RWPE2 (cell line): ENCODE measurements around the gene GBE1.
"Not testable (repeated sequence)": the region's sequence is repeated elsewhere in the genome, so short reads cannot be mapped to it uniquely, and the experiment has no call there.

ENCODE experiments used
- ATAC-seq: fragments of 200-7000 bp; cut with Tn5 transposase; 3 replicates; pipeline ENCODE4 v1.9.1; 2021; ENCODE audit warnings: low read depth
- DNase-seq: peaks from one replicate; pipeline ENCODE4 v3.0.0-alpha.2; 2020; ENCODE audit warnings: low spot score
- H3K27ac ChIP-seq: fragments of 450-650 bp; 2 replicates; pipeline ENCODE4 v1.5.1; 2017; ENCODE audit warnings: mild to moderate bottlenecking; ENCODE audit not compliant: poor library complexity, severe bottlenecking
- H3K27me3 ChIP-seq: fragments of 250-450 bp; sonication (Bioruptor Pico); 2 replicates; pipeline ENCODE4 v1.5.1; 2021; ENCODE audit warnings: mild to moderate bottlenecking, moderate library complexity; ENCODE audit not compliant: insufficient read depth, poor library complexity, severe bottlenecking
- H3K36me3 ChIP-seq: fragments of 250-450 bp; sonication (Bioruptor Pico); 2 replicates; pipeline ENCODE4 v1.5.1; 2020; ENCODE audit warnings: low read depth, mild to moderate bottlenecking, moderate library complexity
- H3K4me1 ChIP-seq: fragments of 250-450 bp; sonication (Bioruptor Pico); 2 replicates; pipeline ENCODE4 v1.5.1; 2021; ENCODE audit warnings: mild to moderate bottlenecking, moderate library complexity; ENCODE audit not compliant: insufficient read depth, poor library complexity, severe bottlenecking
- H3K4me3 ChIP-seq: fragments of 250-450 bp; sonication (Bioruptor Pico); 2 replicates; pipeline ENCODE4 v1.5.1; 2021; ENCODE audit warnings: mild to moderate bottlenecking, moderate library complexity; ENCODE audit not compliant: severe bottlenecking
- H3K9me3 ChIP-seq: fragments of 250-450 bp; sonication (Bioruptor Pico); 2 replicates; pipeline ENCODE4 v1.5.1; 2021; ENCODE audit warnings: mild to moderate bottlenecking, moderate library complexity; ENCODE audit not compliant: severe bottlenecking
- CTCF ChIP-seq: fragments of 450-650 bp; IDR thresholded peaks from one replicate; pipeline ENCODE4 v1.5.1; 2017; ENCODE audit warnings: mild to moderate bottlenecking, moderate library complexity; ENCODE audit not compliant: poor library complexity, severe bottlenecking

Gene GBE1

GRCh38 chr3:81758275-81758674, 3.2 kb downstream of the GBE1 start:
- no peaks in the 10 kb centered on the region for H3K9me3 ChIP-seq
- peaks cover 16% of the 10 kb centered on the region for H3K4me1 ChIP-seq
- DNase-seq (no peak), ATAC-seq (no peak)
- H3K27me3 ChIP-seq: no peaks in the 10 kb centered on the region
- peaks cover 51% of the 10 kb centered on the region for H3K36me3 ChIP-seq
- no peak overlapping the region for H3K27ac ChIP-seq
- no peak overlapping the region for H3K4me3 ChIP-seq
- no peak for TF ChIP-seq CTCF

DNA sequence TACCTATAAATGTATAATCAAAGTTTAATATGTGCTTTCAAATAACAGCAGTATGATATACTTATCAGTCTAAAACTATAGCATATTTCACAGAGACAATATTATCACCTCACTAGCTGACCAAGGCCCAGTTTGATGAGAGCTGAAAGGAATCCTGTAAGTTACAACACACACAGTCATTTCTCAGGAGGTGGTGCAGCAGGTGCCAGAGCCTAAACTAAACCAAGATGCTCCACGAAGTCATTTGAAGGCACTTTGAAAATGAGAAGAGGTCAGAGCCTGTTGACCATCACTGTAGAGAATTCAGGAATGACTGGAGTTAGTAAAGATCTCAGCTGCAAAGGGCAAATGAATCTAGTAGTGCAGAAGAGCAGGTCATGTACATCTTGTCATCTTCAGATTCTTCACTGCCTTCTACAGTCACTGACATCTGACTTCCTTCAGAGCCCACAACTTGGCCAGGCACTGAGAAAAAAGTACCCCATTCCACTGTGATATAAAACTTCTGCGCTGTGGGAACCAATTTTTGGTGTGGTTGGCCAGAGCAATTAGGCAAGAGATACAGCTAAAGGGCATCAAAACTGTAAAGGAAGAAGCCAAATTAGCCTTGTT, 7.9 kb downstream of the GBE1 start:
- DNase-seq: no peak
- no peak for ATAC-seq
- TF ChIP-seq CTCF: no peak
- Histone ChIP-seq H3K9me3 (no peaks in the 10 kb centered on the region), H3K27ac (no peak overlapping the region), H3K27me3 (no peaks in the 10 kb centered on the region), H3K4me3 (no peak overlapping the region), H3K4me1 (peaks cover 9% of the 10 kb centered on the region), H3K36me3 (peaks cover 43% of the 10 kb centered on the region)

DNA sequence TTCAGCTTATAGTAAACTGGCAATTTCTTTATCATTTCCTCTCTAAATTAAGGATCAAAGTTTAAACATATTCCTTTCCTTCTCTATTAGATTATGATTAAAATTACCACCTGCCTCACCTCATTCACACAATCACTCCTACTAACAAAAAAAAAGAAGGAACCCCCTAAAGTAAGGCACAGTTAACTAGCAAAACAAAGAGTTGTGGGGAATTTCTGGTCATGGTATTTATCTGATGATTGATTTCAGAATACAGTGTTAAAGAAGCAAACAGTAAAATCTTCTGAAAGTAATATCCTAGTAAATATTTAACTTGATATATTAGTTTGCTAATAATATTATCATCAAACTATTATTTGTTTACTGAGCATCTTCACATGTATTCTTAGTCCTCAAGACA, 8.8 kb downstream of the GBE1 start:
- Histone ChIP-seq H3K27me3 (no peaks in the 10 kb centered on the region), H3K27ac (no peak overlapping the region), H3K9me3 (no peaks in the 10 kb centered on the region), H3K4me1 (peaks cover 9% of the 10 kb centered on the region), H3K36me3 (peaks cover 34% of the 10 kb centered on the region), H3K4me3 (no peak overlapping the region)
- ATAC-seq: no peak
- no peak for TF ChIP-seq CTCF
- DNase-seq: no peak

DNA sequence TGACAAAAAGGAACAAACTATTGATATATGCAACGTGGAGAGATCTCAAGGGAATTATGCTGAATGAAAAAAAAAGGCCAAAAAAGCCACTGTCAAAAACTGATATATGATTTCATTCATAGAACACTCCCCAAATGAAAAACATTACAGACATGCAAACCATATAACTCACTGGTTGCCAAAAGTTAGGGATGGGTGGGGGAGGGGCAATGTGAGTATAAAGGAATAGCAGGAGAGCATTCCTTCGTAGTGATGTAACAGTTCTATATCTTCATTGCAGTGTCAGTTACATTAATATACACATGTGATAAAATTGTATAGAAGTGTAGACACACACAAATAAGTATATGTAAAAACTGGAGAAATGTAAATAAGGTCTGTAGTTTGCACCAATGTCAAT, 12.2 kb downstream of the GBE1 start:
- Histone ChIP-seq H3K4me3 (no peak overlapping the region), H3K36me3 (peaks cover 26% of the 10 kb centered on the region), H3K27me3 (no peaks in the 10 kb centered on the region), H3K27ac (no peak overlapping the region), H3K9me3 (no peaks in the 10 kb centered on the region), H3K4me1 (peaks cover 27% of the 10 kb centered on the region)
- ATAC-seq (peak; percentile 49; the same call in 1 of the 3 replicates), DNase-seq (no peak)
- TF ChIP-seq CTCF: no peak

- Histone ChIP-seq H3K4me1 (peaks cover 47% of the 10 kb centered on the region), H3K36me3 (peaks cover 32% of the 10 kb centered on the region)
- not testable (repeated sequence) for DNase-seq, H3K27ac ChIP-seq, ATAC-seq, H3K27me3 ChIP-seq, H3K9me3 ChIP-seq, H3K4me3 ChIP-seq
Measured at GRCh38 chr3:81747280-81747679, 14.2 kb downstream of the GBE1 start.
